GM13977 (cell line): ENCODE results near the gene COL20A1.

Experiments
- DNase-seq: peaks from one replicate; pipeline ENCODE4 v3.0.0; 2012; ENCODE audit warnings: low spot score
- in situ Hi-C: fragments of 300-500 bp; cut with MboI; formaldehyde crosslinking; loops from one replicate; pipeline ENCODE4 v1.12.0; 2022; ENCODE audit warnings: low sequenced_read_pairs, low pct_unique_long_range_greater_than_20kb, mixed read lengths, inconsistent platforms; ENCODE audit not compliant: unreplicated experiment
- TF ChIP-seq, protein P1 (sequence below): IDR thresholded peaks from 2 replicates; pipeline ENCODE4 v1.5.1; 2012; ENCODE audit warnings: mild to moderate bottlenecking, control low read depth; ENCODE audit not compliant: insufficient read depth; ENCODE audit errors: extremely low read depth, missing control alignments

The COL20A1 gene

DNA sequence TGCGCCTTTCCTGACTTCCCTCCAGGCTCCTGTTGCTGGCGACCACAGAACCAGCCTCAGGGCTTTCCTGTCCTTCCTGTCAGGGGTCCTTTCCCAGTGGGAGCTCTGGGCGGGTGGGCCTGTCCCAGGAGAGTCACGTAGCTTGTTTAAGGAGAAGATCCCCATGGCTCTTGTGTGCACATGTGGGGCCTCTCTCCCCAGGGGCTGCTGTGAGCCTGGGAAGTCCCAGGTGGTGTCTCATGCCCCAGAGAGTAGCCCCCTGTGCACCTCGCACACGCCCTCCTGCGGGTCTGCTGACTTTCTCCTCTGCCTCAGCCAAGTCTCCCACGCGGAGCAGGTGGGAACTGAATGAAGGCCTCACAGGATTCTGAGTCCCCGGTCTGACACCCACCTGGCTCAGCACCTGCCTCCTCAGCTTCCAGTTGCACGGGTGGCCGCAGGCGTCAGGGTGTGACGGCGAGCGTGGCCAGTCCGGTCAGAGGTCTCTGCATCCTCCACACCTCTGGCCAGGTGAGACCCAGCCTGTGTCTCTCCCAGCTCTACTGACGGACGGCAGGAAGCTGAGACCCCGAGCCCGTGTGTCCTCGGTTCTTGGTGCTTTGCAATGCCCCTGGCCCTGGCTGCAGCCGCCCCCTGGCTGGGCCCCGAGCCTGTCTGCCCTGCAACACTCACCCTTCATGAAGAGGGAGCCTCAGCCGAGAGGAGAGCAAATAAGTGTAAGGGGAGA is 33.1 kb upstream of the COL20A1 start:
- TF ChIP-seq, protein P1, sequence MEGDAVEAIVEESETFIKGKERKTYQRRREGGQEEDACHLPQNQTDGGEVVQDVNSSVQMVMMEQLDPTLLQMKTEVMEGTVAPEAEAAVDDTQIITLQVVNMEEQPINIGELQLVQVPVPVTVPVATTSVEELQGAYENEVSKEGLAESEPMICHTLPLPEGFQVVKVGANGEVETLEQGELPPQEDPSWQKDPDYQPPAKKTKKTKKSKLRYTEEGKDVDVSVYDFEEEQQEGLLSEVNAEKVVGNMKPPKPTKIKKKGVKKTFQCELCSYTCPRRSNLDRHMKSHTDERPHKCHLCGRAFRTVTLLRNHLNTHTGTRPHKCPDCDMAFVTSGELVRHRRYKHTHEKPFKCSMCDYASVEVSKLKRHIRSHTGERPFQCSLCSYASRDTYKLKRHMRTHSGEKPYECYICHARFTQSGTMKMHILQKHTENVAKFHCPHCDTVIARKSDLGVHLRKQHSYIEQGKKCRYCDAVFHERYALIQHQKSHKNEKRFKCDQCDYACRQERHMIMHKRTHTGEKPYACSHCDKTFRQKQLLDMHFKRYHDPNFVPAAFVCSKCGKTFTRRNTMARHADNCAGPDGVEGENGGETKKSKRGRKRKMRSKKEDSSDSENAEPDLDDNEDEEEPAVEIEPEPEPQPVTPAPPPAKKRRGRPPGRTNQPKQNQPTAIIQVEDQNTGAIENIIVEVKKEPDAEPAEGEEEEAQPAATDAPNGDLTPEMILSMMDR, result no peak
- in situ Hi-C loops, result no loop called here
- no peak for DNase-seq

DNA sequence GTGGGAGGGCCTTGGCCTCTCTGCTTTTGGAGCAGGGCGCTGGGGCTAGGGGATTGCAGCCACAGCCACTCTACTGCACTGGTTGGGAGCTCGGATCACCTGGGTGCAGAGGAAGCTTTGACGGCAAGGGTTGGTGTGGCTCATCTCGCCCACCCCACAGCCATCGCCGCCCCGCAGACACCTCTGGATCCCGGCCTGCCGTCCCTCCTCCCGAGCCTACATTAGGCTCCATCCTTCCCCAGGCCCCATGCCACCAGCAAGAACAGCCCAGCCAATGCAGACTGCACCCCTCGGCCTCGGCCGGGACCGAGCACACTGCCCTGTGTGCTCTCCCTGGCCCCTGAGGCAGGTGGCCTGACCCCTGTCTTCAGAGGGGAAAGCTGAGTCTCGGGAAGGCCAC is 32.5 kb upstream of the COL20A1 start:
- in situ Hi-C loops, result no loop called here
- TF ChIP-seq, protein P1, result no peak
- no peak for DNase-seq

DNA sequence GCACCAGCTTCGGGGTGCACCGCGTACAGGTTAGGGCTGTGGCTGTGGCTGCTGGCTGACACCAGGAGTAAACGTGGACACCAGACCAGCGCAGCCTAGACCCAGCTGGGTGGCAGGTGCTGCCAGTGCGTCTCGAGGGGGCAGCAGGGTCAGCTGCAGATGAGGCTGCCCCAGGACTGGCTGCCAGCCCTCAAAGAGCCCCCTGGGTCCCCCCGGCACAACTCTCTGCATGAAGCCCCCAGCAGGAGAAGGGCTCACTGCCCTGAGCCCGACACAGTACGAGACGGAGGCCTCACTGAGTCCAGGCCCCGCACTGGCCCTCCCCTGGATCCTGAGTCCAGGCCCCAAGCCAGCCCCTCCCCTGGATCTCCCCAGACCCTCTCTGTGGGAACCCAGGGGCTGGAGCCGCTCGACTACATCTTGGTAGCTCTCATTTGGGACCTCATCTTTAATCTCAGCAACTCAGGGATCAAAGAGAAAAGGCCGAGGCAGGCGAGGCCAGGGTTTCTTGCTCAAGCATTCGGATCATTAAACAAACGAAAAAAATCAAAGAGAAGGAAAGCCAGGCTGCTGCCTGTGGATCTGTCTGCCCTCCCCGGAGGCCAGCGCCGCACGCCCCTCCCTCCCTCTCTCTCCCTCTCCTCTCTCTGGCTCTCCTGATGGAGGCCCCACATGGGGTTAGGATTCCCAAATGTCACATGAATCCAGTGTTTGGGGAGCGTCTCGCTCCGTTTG is 31.8 kb upstream of the COL20A1 start:
- in situ Hi-C loops, result no loop called here

DNA sequence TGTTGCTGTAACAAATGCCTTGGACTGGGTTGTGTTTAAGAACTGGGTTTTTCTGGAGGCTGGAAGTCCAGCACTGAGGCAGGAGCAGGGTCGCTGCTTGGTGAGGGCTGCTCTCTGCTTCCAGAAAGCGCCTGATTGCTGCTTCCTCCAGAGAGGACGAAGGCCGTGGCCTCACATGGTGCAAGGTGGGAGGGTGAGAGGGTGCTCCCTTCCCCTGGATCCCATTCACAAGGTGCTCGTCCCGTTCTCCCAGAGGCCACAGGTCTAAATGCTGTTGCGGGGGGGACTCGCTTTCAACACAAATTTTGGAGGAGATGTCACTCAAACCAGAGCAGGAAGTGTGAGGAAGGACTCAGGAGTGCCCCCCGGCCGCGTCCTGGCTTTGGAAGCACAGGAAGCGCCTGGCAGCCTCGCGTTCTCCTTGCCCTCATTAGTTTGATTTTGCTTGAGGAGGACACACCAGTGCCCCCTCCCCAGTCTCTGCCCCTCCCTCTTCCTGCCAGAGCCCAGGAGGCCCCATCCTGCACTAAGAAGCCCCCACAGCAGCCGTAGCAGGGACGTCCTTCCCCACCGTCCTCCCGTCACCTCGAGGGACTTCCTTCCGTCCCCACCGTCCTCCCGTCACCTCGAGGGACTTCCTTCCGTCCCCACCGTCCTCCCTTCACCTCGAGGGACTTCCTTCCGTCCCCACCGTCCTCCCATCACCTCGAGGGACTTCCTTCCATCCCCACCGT is 31.0 kb upstream of the COL20A1 start:
- TF ChIP-seq, protein P1, result no peak
- DNase-seq, result no peak
- in situ Hi-C loops, result no loop called here

More for the DNA sequence above, 31.8 kb upstream of the COL20A1 start:
- DNase-seq, result no peak
- TF ChIP-seq, protein P1, result no peak

DNA sequence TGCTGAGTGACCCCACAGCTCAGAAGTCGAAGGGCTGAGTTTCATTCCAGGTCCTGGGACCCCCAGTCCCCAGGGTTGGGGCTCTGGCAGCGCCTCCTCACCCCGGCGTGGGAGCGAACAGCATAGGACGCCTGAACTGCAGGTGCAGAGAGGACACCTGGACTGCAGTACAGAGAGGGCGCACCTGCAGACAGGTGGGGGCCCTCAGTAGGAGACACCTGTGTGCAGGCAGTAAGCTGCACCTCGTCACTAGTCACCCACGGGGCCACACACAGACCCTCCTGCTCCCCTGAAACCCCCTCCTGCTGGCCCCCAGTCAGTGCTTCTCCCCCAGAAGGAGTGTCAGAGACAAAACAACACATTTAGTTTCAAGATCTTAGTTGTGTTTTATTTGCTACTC is 30.1 kb upstream of the COL20A1 start:
- in situ Hi-C loops, result no loop called here
- TF ChIP-seq, protein P1, result no peak
- DNase-seq, result no peak

DNA sequence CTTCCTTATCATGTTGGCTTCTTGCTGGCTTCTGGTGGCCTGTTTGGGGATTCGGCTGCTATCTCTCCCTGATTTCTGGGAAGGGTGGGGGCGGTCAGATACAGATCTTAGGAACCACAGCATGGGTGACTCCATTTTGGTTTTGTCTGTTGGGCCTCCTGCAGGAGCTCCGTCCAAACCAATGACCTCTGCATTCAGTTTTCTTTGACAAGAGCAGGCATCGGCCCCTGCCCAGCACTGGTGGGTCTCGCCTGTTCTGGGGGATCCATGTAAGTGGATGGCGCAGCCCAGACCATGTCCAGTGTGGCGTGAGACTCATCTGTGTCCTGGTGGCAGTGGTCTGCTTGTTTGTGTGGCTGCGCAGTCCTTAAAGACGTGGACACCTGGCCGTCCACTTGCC is 29.0 kb upstream of the COL20A1 start:
- DNase-seq, result no peak
- in situ Hi-C loops, result no loop called here
- TF ChIP-seq, protein P1, result no peak
